GM12873 (cell line): Measurements from ENCODE around the gene PRDM5.

Experiments
- TF ChIP-seq, protein P1 (sequence below): IDR thresholded peaks from 2 replicates; pipeline ENCODE4 v1.5.1; 2012; ENCODE audit warnings: low read depth, mild to moderate bottlenecking, moderate library complexity, low read length, control low read depth; ENCODE audit not compliant: insufficient read depth; ENCODE audit errors: missing control alignments

Gene PRDM5

DNA sequence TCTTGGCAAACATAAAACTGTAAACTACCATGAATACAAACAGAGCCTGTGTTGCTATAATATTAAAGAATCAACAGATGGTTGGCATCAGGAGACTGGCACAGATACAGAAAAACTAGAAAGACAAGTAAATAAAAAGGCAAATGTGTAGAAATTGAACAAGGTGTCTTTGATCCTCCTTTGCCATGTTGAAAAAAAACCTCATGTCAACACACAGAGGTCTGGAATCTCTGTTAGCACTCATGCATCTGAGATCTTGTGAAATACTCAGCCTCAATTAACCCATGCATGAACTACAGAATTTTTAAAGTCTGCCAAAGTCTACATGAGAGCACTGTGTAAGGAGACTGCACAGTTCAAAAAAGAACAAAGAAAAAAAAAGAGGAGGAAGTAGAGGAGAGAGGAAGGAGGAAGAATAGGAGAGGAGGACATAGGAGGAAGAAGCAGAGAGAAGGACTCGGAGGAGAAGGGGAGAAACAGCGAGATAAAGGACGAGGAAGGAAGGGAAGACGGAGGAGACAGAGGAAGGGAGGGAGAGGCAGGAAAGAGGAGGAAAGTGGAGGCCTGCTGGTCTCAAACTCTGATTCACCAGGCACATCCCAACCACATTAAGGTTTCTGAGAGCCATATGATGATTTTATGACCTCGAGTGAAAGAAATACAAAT is 52.8 kb downstream of the PRDM5 start:
- TF ChIP-seq, protein P1, sequence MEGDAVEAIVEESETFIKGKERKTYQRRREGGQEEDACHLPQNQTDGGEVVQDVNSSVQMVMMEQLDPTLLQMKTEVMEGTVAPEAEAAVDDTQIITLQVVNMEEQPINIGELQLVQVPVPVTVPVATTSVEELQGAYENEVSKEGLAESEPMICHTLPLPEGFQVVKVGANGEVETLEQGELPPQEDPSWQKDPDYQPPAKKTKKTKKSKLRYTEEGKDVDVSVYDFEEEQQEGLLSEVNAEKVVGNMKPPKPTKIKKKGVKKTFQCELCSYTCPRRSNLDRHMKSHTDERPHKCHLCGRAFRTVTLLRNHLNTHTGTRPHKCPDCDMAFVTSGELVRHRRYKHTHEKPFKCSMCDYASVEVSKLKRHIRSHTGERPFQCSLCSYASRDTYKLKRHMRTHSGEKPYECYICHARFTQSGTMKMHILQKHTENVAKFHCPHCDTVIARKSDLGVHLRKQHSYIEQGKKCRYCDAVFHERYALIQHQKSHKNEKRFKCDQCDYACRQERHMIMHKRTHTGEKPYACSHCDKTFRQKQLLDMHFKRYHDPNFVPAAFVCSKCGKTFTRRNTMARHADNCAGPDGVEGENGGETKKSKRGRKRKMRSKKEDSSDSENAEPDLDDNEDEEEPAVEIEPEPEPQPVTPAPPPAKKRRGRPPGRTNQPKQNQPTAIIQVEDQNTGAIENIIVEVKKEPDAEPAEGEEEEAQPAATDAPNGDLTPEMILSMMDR, result no peak

DNA sequence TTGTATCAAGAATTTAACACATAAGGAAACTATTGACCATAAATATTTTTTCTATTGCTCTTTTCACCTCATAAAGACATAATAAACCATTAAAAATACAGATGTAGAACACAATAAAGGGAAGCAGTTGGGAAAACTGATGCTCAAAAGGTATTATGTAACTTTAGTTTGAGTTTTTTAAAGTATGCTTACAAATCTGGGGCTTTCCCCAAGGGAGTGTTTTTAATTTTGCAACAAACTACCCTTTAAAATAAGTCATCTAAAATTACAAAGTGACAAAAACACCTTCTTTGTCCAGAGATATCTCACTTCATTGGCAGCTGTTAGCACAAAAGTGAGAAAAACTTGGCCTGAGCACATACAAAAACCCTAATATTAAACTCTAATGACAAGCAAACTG is 55.0 kb downstream of the PRDM5 start:
- TF ChIP-seq, protein P1, result no peak

DNA sequence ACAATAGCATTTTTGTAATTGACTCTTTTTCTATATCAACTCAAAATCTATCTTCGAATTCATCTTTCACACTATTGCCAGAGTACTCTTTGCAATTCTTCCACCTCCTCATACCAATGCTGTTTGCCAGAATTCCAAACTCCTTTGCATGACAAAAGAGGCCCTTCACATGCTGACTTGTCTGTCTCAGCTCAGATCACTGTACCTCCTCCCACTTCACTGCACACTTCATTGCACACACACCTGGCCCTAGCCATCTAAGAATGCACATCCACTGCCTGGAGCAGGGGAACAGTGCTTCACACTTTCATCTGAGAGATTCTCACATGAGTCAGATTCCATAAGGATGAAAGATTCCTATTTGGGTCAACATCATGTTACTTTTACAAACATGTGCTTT is 56.5 kb downstream of the PRDM5 start:
- TF ChIP-seq, protein P1, result no peak

DNA sequence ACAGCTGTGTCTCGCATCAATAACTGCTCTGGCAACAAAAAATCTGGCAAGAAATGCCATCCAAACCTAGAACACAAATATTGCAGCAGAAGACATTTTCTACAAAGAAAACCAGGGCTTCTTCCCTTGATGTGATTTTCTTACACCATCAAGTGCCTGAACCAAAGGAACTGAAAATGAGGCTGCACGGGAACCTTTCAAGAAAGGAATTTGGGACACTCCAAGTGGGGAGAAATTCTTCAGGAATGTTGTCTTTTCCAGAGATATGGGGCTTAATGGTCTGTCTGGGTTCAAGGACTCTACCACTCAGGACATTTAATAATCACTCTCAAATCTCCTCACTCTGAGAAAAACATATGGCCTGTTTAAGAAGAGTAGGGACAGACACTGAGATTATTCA is 57.6 kb downstream of the PRDM5 start:
- TF ChIP-seq, protein P1, result no peak

DNA sequence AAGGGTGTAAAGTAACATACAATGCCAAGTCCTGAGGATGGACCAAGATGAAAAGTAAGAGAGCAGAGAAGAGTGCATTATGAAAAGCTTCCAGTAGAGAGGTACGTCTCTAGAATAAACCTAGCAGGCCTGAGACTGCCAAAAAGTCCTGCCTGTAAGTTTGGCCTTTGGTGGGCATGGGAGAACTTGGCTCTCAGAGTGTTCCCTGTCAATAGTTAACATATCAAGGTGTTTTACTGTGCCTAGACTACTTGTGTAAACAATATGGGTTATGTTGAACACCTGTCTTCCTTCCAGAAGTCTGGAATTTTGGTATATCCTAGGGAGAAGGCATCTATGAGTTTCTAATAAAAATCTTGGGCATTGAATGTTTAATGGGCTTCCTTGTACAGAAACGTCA is 60.1 kb downstream of the PRDM5 start:
- TF ChIP-seq, protein P1, result no peak

DNA sequence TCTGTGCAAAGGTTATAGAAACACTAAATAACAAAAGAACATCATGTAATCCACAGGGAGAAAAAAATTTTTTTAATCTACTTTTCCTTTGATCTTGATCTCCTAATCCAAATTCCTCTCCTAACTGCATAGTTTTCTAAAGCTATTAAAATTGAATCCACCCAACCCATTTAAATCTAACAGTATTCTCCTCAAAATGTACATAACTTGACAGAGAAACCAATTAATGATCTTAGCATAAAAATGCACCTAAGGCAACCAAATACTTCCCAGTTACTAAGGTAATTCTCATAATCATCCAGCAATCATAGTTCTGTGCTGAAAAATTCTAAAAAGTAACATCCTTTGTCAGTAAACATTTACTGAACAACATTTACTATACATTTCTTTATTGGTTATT is 60.7 kb downstream of the PRDM5 start:
- TF ChIP-seq, protein P1, result no peak

DNA sequence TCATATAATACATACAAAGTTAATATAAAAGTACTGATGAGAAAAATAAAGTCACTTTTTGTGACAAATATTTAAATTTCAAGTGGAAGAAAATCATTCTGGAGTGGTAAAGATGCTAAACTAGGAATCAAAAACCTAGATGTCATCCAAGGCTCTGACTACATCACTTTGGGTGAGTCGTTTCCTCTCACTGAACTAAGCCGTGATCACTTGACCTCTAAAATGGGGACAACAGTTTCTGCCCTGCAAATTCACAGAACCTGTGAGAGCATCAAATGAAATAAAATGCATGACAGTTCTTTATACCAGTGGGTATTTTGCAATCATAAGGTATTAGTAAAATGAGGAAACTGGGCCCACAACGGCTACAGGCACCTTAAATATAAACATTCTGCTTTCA is 63.8 kb downstream of the PRDM5 start:
- TF ChIP-seq, protein P1, result no peak
